Esophagus muscularis mucosa (tissue), 4 donors: ENCODE measurements around the gene GATB. TPM values are rescaled to one million over a fixed set of nuclear protein-coding genes. Genes with fewer than 3 reads are reported as not detected.

Experiments used
- DNase-seq: peaks from one replicate; pipeline ENCODE4 v3.0.0-alpha.2; 2017; ENCODE audit errors: extremely low spot score
- H3K27ac ChIP-seq, 4 donors: fragments of 200-600 bp; sonication (generic); replicated peaks in 1 of 4; 1 replicate in 3 of 4; 2 replicates in 1 of 4; pipeline ENCODE4 v1.5.1; 2016 to 2019; ENCODE audit warnings: mild to moderate bottlenecking in 1 of 4
- H3K27me3 ChIP-seq, 4 donors: fragments of 200-600 bp; sonication (generic); one replicate each; pipeline versions ENCODE4 v1.5.1 to v1.6.0; 2016 to 2019
- H3K36me3 ChIP-seq, 4 donors: fragments of 200-600 bp; sonication (generic); one replicate each; pipeline ENCODE4 v1.5.1; 2016 to 2019
- H3K4me1 ChIP-seq, 4 donors: fragments of 200-600 bp; sonication (generic); one replicate each; pipeline ENCODE4 v1.5.1; 2016 to 2019
- H3K4me3 ChIP-seq, 4 donors: fragments of 200-600 bp; sonication (generic); 1 replicate in 2 of 4; 2 replicates in 2 of 4; pipeline ENCODE4 v1.5.1; 2016 to 2019; ENCODE audit warnings: mild to moderate bottlenecking in 4 of 4, moderate library complexity in 1 of 4
- H3K9me3 ChIP-seq, 4 donors: fragments of 200-600 bp; sonication (generic); 1 replicate in 3 of 4; 2 replicates in 1 of 4; pipeline ENCODE4 v1.5.1; 2016 to 2019
- EP300 ChIP-seq: sonication (generic); formaldehyde crosslinking; IDR thresholded peaks from one replicate; pipeline ENCODE4 v1.6.1; 2017; ENCODE audit warnings: antibody characterized with exemption
- POLR2A ChIP-seq: fragments of 450-650 bp; IDR thresholded peaks from one replicate; pipeline ENCODE4 v1.6.1; 2017; ENCODE audit warnings: antibody characterized with exemption, moderate library complexity, mild to moderate bottlenecking, low read depth
- POLR2AphosphoS5 ChIP-seq, 2 donors: sonication (generic); formaldehyde crosslinking; IDR thresholded peaks; one replicate each; pipeline ENCODE4 v1.6.1; 2017; ENCODE audit warnings: antibody characterized with exemption in 2 of 2
- WGBS: methylation state at CpG from one replicate; pipeline ENCODE4 v1.1.5; 2018; 5-methylcytosine and 5-hydroxymethylcytosine counted together
- intact Hi-C: fragments of 100-400 bp; cut with DNase I; formaldehyde crosslinking; loops from one replicate; pipeline ENCODE4 v1.15.1; 2023
- total RNA-seq, 4 donors: library from RNA; depleted of rRNA; stranded (reverse); fragments of >200 nt; gene quantifications; one replicate each; pipeline versions ENCODE4 v1.1.0 to v1.2.1, GENCODE V29; 2016
- TF ChIP-seq, protein P1 (sequence below), 3 experiments: fragments of 200-600 bp in 2 of 3; fragments of 450-650 bp in 1 of 3; sonication (generic) in 2 of 3; IDR thresholded peaks; one replicate each; pipeline ENCODE4 v1.5.1; 2017 to 2019; ENCODE audit warnings: antibody characterized with exemption in 3 of 3, mild to moderate bottlenecking in 2 of 3, moderate library complexity in 1 of 3

The GATB gene
- total RNA-seq, 4 donors from 2014 or later: 12.4 to 19.9 (median 16.4) TPM

DNA sequence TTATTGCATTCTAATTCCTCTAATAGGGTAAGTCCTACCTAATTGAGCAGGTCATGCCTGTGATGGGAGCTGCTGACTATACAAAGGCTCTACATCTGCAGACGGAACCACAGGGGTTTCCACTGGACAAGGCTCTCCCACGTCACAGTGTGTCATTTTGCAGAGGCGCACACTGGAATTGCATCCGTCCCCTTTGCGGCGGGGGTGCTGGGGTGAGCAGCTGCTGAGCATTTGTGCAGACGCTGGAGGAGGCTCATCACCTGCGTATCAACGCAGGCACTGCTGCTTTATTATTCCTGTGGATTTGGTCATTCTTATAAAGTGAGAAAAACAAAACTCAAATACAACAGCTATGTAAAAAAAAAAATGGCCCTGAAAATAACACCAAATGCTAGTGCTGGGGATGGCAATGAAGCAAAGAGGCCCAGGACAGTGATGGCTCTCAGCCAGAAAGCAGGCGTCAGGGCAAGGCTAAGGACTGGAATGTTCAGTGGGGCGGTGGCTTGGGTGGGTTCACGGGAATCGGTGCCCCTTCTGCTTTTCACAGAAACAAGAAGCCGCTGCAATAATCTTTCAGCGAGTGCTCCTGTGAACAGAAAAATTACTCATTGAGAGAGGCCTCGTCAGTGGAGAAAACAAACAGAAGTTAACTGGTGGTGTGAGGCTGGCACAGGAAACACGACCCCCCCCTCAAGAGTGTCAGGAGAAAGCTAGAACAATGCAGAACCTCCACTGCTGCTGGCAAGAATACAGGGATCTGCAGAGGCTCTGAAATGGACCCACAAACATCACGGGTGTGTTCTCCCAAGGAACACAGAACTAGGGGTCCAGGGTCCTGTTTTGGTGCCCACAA lies 67.8 kb downstream of the GATB start:
- H3K36me3 ChIP-seq: peaks cover 0 to 6% (median 1%) of the 10 kb centered on the region in 4 donors
- intact Hi-C loops: no loop called here
- 85% methylated on average over 18 of the region's 18 CpGs for WGBS
- peaks cover 38 to 46% (median 41%) of the 10 kb centered on the region in 4 donors for H3K4me1 ChIP-seq
- H3K4me3 ChIP-seq: no peak overlapping the region
- no peaks in the 10 kb centered on the region for H3K9me3 ChIP-seq
- no peaks in the 10 kb centered on the region for H3K27me3 ChIP-seq
- H3K27ac ChIP-seq: no peak overlapping the region
- TF ChIP-seq, protein P1, sequence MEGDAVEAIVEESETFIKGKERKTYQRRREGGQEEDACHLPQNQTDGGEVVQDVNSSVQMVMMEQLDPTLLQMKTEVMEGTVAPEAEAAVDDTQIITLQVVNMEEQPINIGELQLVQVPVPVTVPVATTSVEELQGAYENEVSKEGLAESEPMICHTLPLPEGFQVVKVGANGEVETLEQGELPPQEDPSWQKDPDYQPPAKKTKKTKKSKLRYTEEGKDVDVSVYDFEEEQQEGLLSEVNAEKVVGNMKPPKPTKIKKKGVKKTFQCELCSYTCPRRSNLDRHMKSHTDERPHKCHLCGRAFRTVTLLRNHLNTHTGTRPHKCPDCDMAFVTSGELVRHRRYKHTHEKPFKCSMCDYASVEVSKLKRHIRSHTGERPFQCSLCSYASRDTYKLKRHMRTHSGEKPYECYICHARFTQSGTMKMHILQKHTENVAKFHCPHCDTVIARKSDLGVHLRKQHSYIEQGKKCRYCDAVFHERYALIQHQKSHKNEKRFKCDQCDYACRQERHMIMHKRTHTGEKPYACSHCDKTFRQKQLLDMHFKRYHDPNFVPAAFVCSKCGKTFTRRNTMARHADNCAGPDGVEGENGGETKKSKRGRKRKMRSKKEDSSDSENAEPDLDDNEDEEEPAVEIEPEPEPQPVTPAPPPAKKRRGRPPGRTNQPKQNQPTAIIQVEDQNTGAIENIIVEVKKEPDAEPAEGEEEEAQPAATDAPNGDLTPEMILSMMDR (IDR thresholded peaks at IDR 0.05): no peak
- no peak for TF ChIP-seq POLR2AphosphoS5 (IDR thresholded peaks at IDR 0.05)
- TF ChIP-seq EP300: no peak
- no peak for TF ChIP-seq POLR2A
- DNase-seq: no peak

DNA sequence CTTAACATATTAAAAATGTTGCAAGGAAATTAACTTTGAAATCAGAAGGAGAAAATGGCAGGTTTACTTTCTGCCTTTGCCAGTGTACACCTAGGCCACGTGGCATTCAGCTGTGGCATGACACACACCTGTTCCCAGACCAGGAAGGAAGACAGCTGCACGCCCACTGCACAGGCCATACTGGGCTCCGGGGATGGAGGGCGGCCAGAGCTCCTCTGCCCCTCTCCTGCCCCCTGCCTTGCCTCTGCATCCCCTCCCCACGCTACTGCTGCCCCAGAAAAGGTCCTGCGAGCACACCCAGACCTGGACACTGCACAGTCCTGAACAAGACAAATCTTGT lies 68.4 kb downstream of the GATB start:
- Histone ChIP-seq H3K27me3 (no peaks in the 10 kb centered on the region), H3K4me3 (no peak overlapping the region), H3K27ac (no peak overlapping the region), H3K36me3 (peaks cover 0 to 5% (median 0%) of the 10 kb centered on the region in 4 donors), H3K9me3 (no peaks in the 10 kb centered on the region), H3K4me1 (peaks cover 45 to 53% (median 48%) of the 10 kb centered on the region in 4 donors)
- 94% methylated on average over 6 of the region's 6 CpGs for WGBS
- intact Hi-C loops: no loop called here
- no peak for TF ChIP-seq POLR2AphosphoS5 (IDR thresholded peaks at IDR 0.05)
- no peak for TF ChIP-seq EP300
- TF ChIP-seq POLR2A: no peak
- TF ChIP-seq, protein P1 (IDR thresholded peaks at IDR 0.05): no peak
- DNase-seq: no peak

DNA sequence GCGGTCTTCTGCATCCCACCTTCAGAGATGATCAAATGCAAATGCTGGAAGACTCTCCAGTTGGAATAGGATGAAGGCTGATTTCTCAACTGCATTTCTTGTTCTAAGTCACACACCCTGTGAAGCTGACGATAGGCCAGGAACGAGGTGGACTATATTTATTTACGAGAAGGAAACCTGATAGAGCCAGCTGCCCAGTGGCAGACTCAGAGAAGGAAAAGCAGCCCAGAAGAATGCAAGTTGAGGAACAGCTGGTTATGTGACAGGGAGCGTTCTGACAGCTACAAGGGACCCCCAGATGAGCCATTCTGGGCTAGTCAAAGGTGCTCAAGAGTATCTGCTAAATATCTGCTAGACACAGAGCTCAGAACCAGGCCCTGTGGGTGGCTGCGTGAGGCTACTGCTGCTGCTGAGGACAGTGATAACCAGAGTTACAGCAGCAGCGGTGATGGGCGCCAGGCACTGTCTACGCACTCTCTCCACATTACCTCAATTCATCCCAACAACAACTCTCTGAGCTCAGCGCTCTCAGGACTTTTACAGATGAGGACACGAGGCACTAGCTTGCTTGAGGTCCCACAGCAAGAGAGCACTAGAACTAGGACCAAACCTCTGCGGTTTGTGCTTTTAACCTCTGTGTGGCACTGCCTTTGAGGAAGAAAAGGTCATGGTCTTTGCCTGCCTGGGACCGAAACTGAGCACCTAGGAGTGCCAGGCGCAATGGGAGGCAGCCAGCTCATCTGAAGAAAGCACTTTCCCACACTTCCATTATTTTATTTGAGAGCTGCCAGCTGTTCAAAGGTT lies 69.0 kb downstream of the GATB start:
- no peak for DNase-seq
- H3K4me1 ChIP-seq: peaks cover 50 to 59% (median 53%) of the 10 kb centered on the region in 4 donors
- intact Hi-C loops: no loop called here
- peaks cover 0 to under 1% (median 0%) of the 10 kb centered on the region in 4 donors for H3K36me3 ChIP-seq
- H3K9me3 ChIP-seq: no peaks in the 10 kb centered on the region
- WGBS: 85% methylated on average over 14 of the region's 14 CpGs
- H3K27me3 ChIP-seq: no peaks in the 10 kb centered on the region
- H3K27ac ChIP-seq: peak overlapping the region in 1 of 4 donors; percentile 73
- no peak for TF ChIP-seq EP300
- no peak overlapping the region for H3K4me3 ChIP-seq

DNA sequence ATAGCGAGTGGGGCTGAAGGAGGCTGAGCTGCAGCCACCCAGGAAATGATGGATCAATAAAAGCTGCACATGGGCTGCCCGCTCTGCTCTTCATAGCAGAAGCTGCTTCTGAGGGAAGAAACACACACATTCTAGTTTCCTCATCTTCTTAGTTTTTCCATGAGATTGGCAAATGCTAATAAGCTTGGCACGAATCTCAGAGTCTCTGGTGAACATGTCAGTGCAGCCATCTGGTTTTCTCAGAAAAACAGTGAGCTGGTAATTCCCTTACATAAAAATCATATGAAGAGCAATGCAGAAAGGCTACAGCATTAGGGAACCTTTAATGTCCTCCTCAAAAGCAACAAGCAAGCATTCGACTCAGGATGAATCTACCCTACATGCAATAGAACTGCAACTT lies 69.9 kb downstream of the GATB start:
- H3K4me3 ChIP-seq: no peak overlapping the region
- peaks cover 60 to 68% (median 63%) of the 10 kb centered on the region in 4 donors for H3K4me1 ChIP-seq
- no peaks in the 10 kb centered on the region for H3K9me3 ChIP-seq
- peak overlapping the region in 3 of 4 donors; percentile 69 to 74 (median 73) for H3K27ac ChIP-seq
- no peak for TF ChIP-seq POLR2AphosphoS5 (IDR thresholded peaks at IDR 0.05)
- TF ChIP-seq, protein P1 (IDR thresholded peaks at IDR 0.05): no peak
- TF ChIP-seq EP300: no peak
- no peak for TF ChIP-seq POLR2A
- intact Hi-C loops: no loop called here
- no peaks in the 10 kb centered on the region for H3K27me3 ChIP-seq
- WGBS: 53% methylated on average over 4 of the region's 4 CpGs
- DNase-seq: no peak
- H3K36me3 ChIP-seq: no peaks in the 10 kb centered on the region
